IMR-90 (cell line): ENCODE data around the gene LRRTM4. TPM values are rescaled to one million over a fixed set of nuclear protein-coding genes. Genes with fewer than 3 reads are reported as not detected.

Experiments used
- ATAC-seq: fragments of 200-7000 bp; cut with Tn5 transposase; 2 replicates; pipeline ENCODE4 v1.9.1; 2020; ENCODE audit warnings: low read depth, mild to moderate bottlenecking, moderate library complexity
- BruUV-seq: library from RNA; stranded (reverse); fragments of 400-500 nt; replicated peaks from 2 replicates; lab custom pipeline; 2021; lab: Mats Ljungman, UMichigan
- CTCF ChIA-PET: fragments of 300-600 bp; formaldehyde crosslinking; extraction: SDS; loops from one replicate; lab custom pipeline; 2021; ENCODE audit warnings: antibody characterized with exemption; lab: Yijun Ruan, JAX
- POLR2A ChIA-PET: fragments of 300-600 bp; sonication (Branson Sonifier 250); formaldehyde crosslinking; loops from one replicate; lab custom pipeline; 2022; ENCODE audit warnings: antibody characterized with exemption; ENCODE audit not compliant: unreplicated experiment; lab: Charles Lee
- DNase-seq: peaks from one replicate; pipeline ENCODE4 v3.0.0; 2013
- H2AFZ ChIP-seq: replicated peaks from 2 replicates; pipeline ENCODE3; 2013; ENCODE audit warnings: low read length, mild to moderate bottlenecking; ENCODE audit not compliant: poor library complexity
- H2AK5ac ChIP-seq: 2 replicates; pipeline ENCODE4 v1.6.1; 2013; ENCODE audit warnings: low read depth, low read length, inconsistent platforms
- H2AK9ac ChIP-seq: replicated peaks from 2 replicates; pipeline ENCODE3; 2013; ENCODE audit warnings: mild to moderate bottlenecking, low read depth, low read length, moderate library complexity; ENCODE audit not compliant: poor library complexity
- H2BK120ac ChIP-seq: 2 replicates; pipeline ENCODE4 v1.6.1; 2013; ENCODE audit warnings: low read depth, low read length, inconsistent platforms
- H2BK15ac ChIP-seq: 3 replicates; pipeline ENCODE4 v1.6.1; 2013; ENCODE audit warnings: low read depth, low read length, inconsistent platforms
- H2BK20ac ChIP-seq: 2 replicates; pipeline ENCODE4 v1.6.1; 2013; ENCODE audit warnings: low read depth, mild to moderate bottlenecking, inconsistent platforms, low read length, moderate library complexity
- H2BK5ac ChIP-seq: 2 replicates; pipeline ENCODE4 v1.6.1; 2013; ENCODE audit warnings: mild to moderate bottlenecking, low read depth, low read length, inconsistent platforms; ENCODE audit not compliant: poor library complexity, severe bottlenecking
- H3K14ac ChIP-seq: replicated peaks from 2 replicates; pipeline ENCODE4 v1.6.1; 2013; ENCODE audit warnings: low read depth, low read length, inconsistent platforms
- H3K18ac ChIP-seq: 2 replicates; pipeline ENCODE4 v1.6.1; 2013; ENCODE audit warnings: low read depth, low read length, control low read depth
- H3K23ac ChIP-seq: 2 replicates; pipeline ENCODE4 v1.6.1; 2013; ENCODE audit warnings: low read depth, low read length, inconsistent platforms
- H3K27ac ChIP-seq: 2 replicates; pipeline ENCODE4 v1.5.1; 2013; ENCODE audit warnings: mild to moderate bottlenecking, control low read depth, low read length; ENCODE audit not compliant: insufficient read depth
- H3K27me3 ChIP-seq: 2 replicates; pipeline ENCODE4 v1.6.1; 2013; ENCODE audit warnings: low read length; ENCODE audit not compliant: control insufficient read depth, insufficient read depth
- H3K36me3 ChIP-seq: 2 replicates; pipeline ENCODE4 v1.6.1; 2013; ENCODE audit warnings: low read length, mixed read lengths; ENCODE audit not compliant: control insufficient read depth, insufficient read depth
- H3K4ac ChIP-seq: 2 replicates; pipeline ENCODE4 v1.6.1; 2013; ENCODE audit warnings: low read depth, low read length, inconsistent platforms
- H3K4me1 ChIP-seq: 2 replicates; pipeline ENCODE4 v1.6.1; 2013; ENCODE audit warnings: low read length, mixed read lengths; ENCODE audit not compliant: control insufficient read depth, insufficient read depth
- H3K4me2 ChIP-seq: 2 replicates; pipeline ENCODE4 v1.6.1; 2013; ENCODE audit warnings: low read depth, mild to moderate bottlenecking, control low read depth, low read length, moderate library complexity
- H3K4me3 ChIP-seq: 2 replicates; pipeline ENCODE4 v1.5.1; 2013; ENCODE audit warnings: low read depth, mild to moderate bottlenecking, control low read depth, low read length, moderate library complexity; ENCODE audit not compliant: insufficient read depth
- H3K56ac ChIP-seq: 2 replicates; pipeline ENCODE4 v1.6.1; 2013; ENCODE audit warnings: low read length, inconsistent platforms; ENCODE audit not compliant: insufficient read depth; ENCODE audit errors: extremely low read depth
- H3K79me1 ChIP-seq, 2 experiments: 2 replicates each; pipeline ENCODE4 v1.6.1; 2013; ENCODE audit warnings: low read length in 2 of 2, inconsistent platforms in 1 of 2, low read depth in 1 of 2
- H3K9ac ChIP-seq: 2 replicates; pipeline ENCODE4 v1.6.1; 2013; ENCODE audit warnings: low read depth, low read length, control low read depth
- H3K9me1 ChIP-seq: 2 replicates; pipeline ENCODE4 v1.6.1; 2013; ENCODE audit warnings: low read length, inconsistent platforms; ENCODE audit not compliant: insufficient read depth
- H3K9me3 ChIP-seq: 2 replicates; pipeline ENCODE4 v1.6.1; 2013; ENCODE audit warnings: low read length; ENCODE audit not compliant: control insufficient read depth, insufficient read depth
- H4K20me1 ChIP-seq: 2 replicates; pipeline ENCODE4 v1.6.1; 2013; ENCODE audit warnings: low read length, inconsistent platforms; ENCODE audit not compliant: insufficient read depth
- H4K5ac ChIP-seq: 2 replicates; pipeline ENCODE4 v1.6.1; 2013; ENCODE audit warnings: mild to moderate bottlenecking, low read depth, low read length, control low read depth
- H4K8ac ChIP-seq, 2 experiments: 2 replicates each; pipeline ENCODE4 v1.6.1; 2013; ENCODE audit warnings: low read depth in 2 of 2, low read length in 2 of 2, control low read depth in 1 of 2, inconsistent platforms in 1 of 2
- H4K91ac ChIP-seq: 2 replicates; pipeline ENCODE4 v1.6.1; 2013; ENCODE audit warnings: low read depth, low read length, inconsistent platforms; ENCODE audit not compliant: insufficient read depth
- BHLHE40 ChIP-seq: fragments of 150-350 bp; IDR thresholded peaks from 2 replicates; pipeline ENCODE4 v1.6.1; 2016; ENCODE audit warnings: mild to moderate bottlenecking, low read depth, low read length
- CEBPB ChIP-seq: IDR thresholded peaks from 2 replicates; pipeline ENCODE4 v1.6.1; 2012; ENCODE audit warnings: low read depth, low read length, improper control_type of control experiment
- CHD1 ChIP-seq: IDR thresholded peaks from 2 replicates; pipeline ENCODE4 v1.6.1; 2012; ENCODE audit warnings: low read depth, low read length, improper control_type of control experiment
- FOS ChIP-seq: fragments of 150-350 bp; IDR thresholded peaks from 2 replicates; pipeline ENCODE4 v1.6.1; 2016; ENCODE audit warnings: low read depth, low read length
- MAFK ChIP-seq: IDR thresholded peaks from 2 replicates; pipeline ENCODE4 v1.6.1; 2012; ENCODE audit warnings: low read depth, low read length, improper control_type of control experiment
- MAZ ChIP-seq: IDR thresholded peaks from 2 replicates; pipeline ENCODE4 v1.6.1; 2012; ENCODE audit warnings: low read depth, mild to moderate bottlenecking, low read length, improper control_type of control experiment, moderate library complexity, borderline replicate concordance
- NFE2L2 ChIP-seq: fragments of 150-350 bp; IDR thresholded peaks from 2 replicates; pipeline ENCODE4 v1.6.1; 2016; ENCODE audit warnings: low read depth, mild to moderate bottlenecking, low read length
- POLR2A ChIP-seq: IDR thresholded peaks from 2 replicates; pipeline ENCODE4 v1.6.1; 2012; ENCODE audit warnings: mild to moderate bottlenecking, low read depth, low read length
- RAD21 ChIP-seq: IDR thresholded peaks from 2 replicates; pipeline ENCODE4 v1.6.1; 2012; ENCODE audit warnings: low read length, improper control_type of control experiment
- RCOR1 ChIP-seq: IDR thresholded peaks from 2 replicates; pipeline ENCODE4 v1.6.1; 2012; ENCODE audit warnings: mild to moderate bottlenecking, low read length, improper control_type of control experiment; ENCODE audit not compliant: insufficient replicate concordance
- RFX5 ChIP-seq: IDR thresholded peaks from 2 replicates; pipeline ENCODE4 v1.8.0; 2012; ENCODE audit warnings: low read depth, mild to moderate bottlenecking, low read length, moderate library complexity
- SMC3 ChIP-seq: fragments of 150-350 bp; IDR thresholded peaks from 2 replicates; pipeline ENCODE4 v1.6.1; 2016; ENCODE audit warnings: low read depth, mild to moderate bottlenecking, antibody characterized with exemption, low read length, moderate library complexity
- dilution Hi-C: fragments of 300-500 bp; cut with HindIII; formaldehyde crosslinking; loops from one replicate; pipeline ENCODE4 v1.14.3; 2018; ENCODE audit warnings: low sequenced_read_pairs; ENCODE audit not compliant: unreplicated experiment
- in situ Hi-C: fragments of 300-500 bp; cut with MboI; formaldehyde crosslinking; loops from 3 replicates; pipeline ENCODE4 v1.14.3; 2019; ENCODE audit warnings: low sequenced_read_pairs, inconsistent platforms, mixed read lengths
- intact Hi-C: fragments of 100-400 bp; cut with micrococcal nuclease; formaldehyde crosslinking; loops from 2 replicates; pipeline ENCODE4 v1.10.0; 2022
- polyA plus RNA-seq, 3 experiments: library from polyadenylated mRNA; depleted of rRNA; stranded (reverse); fragments of >200 nt; gene quantifications; 2 replicates each; pipeline ENCODE4 v1.2.3, GENCODE V29; 2012; ENCODE audit warnings: low replicate concordance in 1 of 3
- total RNA-seq: library from RNA; depleted of rRNA; stranded (reverse); fragments of >200 nt; gene quantifications from 2 replicates; pipeline ENCODE4 v1.2.3, GENCODE V29; 2012
- TF ChIP-seq, protein P1 (sequence below): fragments of 150-350 bp; IDR thresholded peaks from 2 replicates; pipeline ENCODE4 v1.6.1; 2016; ENCODE audit warnings: low read depth, mild to moderate bottlenecking, low read length, moderate library complexity, borderline replicate concordance
- TF ChIP-seq, protein P2 (sequence below): conservative IDR thresholded peaks from 2 replicates; pipeline ENCODE4 v1.5.1; 2012; ENCODE audit warnings: mild to moderate bottlenecking, low read depth, low read length, improper control_type of control experiment

The LRRTM4 gene
- total and polyA plus RNA-seq, 2 of the 4 experiments (the other 2 are of a cell fraction): not detected

DNA sequence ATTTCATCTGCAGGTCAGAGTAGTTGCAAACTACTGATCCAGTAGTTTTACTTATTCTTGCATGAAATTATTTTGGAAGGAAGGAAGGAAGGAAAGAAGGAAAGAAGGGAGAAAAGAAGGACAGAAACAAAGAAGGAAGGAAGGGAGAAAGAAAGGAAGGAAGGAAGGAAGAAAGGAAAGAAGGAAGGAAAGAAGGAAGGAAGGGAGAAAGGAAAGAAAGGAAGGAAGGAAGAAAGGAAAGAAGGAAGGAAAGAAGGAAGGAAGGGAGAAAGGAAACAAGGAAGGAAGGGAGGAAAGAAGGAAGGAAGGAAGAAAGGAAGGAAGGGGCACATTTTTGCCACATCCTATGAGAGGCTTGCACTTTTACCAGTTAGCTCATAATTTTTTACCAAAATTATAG, 186.2 kb downstream of the LRRTM4 start:
- no peak overlapping the region for H2BK5ac ChIP-seq
- no peak overlapping the region for H2AK9ac ChIP-seq
- no peak overlapping the region for H4K8ac ChIP-seq
- H2AK5ac ChIP-seq: no peak overlapping the region
- H3K27me3 ChIP-seq: no peaks in the 10 kb centered on the region
- H2BK120ac ChIP-seq: no peak overlapping the region
- no peak for ATAC-seq
- H3K4ac ChIP-seq: no peak overlapping the region
- ChIA-PET POLR2A (no interaction called here), CTCF (interaction anchor here (0.7 kb wide), 1 partner anchor 143 kb away, joined by 3 read pairs; no protein-coding TSS in a partner anchor)
- intact Hi-C loops: no loop called here
- H2BK15ac ChIP-seq: no peak overlapping the region
- no peaks in the 10 kb centered on the region for H3K9me1 ChIP-seq
- no peak overlapping the region for H3K18ac ChIP-seq
- TF ChIP-seq CHD1: no peak
- TF ChIP-seq RCOR1: no peak
- TF ChIP-seq, protein P1, sequence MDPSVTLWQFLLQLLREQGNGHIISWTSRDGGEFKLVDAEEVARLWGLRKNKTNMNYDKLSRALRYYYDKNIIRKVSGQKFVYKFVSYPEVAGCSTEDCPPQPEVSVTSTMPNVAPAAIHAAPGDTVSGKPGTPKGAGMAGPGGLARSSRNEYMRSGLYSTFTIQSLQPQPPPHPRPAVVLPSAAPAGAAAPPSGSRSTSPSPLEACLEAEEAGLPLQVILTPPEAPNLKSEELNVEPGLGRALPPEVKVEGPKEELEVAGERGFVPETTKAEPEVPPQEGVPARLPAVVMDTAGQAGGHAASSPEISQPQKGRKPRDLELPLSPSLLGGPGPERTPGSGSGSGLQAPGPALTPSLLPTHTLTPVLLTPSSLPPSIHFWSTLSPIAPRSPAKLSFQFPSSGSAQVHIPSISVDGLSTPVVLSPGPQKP: no peak
- TF ChIP-seq POLR2A: no peak
- TF ChIP-seq RAD21: no peak
- TF ChIP-seq BHLHE40: no peak
- no peak for TF ChIP-seq SMC3
- no peak for TF ChIP-seq CEBPB
- no peak for TF ChIP-seq MAZ
- no peak for TF ChIP-seq MAFK
- no peak for TF ChIP-seq RFX5
- TF ChIP-seq NFE2L2: no peak
- no peak for TF ChIP-seq FOS
- TF ChIP-seq, protein P2, sequence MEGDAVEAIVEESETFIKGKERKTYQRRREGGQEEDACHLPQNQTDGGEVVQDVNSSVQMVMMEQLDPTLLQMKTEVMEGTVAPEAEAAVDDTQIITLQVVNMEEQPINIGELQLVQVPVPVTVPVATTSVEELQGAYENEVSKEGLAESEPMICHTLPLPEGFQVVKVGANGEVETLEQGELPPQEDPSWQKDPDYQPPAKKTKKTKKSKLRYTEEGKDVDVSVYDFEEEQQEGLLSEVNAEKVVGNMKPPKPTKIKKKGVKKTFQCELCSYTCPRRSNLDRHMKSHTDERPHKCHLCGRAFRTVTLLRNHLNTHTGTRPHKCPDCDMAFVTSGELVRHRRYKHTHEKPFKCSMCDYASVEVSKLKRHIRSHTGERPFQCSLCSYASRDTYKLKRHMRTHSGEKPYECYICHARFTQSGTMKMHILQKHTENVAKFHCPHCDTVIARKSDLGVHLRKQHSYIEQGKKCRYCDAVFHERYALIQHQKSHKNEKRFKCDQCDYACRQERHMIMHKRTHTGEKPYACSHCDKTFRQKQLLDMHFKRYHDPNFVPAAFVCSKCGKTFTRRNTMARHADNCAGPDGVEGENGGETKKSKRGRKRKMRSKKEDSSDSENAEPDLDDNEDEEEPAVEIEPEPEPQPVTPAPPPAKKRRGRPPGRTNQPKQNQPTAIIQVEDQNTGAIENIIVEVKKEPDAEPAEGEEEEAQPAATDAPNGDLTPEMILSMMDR: no peak
- H4K91ac ChIP-seq: no peak overlapping the region
- no peak overlapping the region for H2BK20ac ChIP-seq
- H3K14ac ChIP-seq: no peak overlapping the region
- H4K5ac ChIP-seq: no peak overlapping the region
- BruUV-seq: no TSS peak
- H4K20me1 ChIP-seq: no peaks in the 10 kb centered on the region
- H3K4me2 ChIP-seq: no peak overlapping the region
- H3K79me1 ChIP-seq: no peaks in the 10 kb centered on the region
- H2AFZ ChIP-seq: no peak overlapping the region
- no peak overlapping the region for H3K23ac ChIP-seq
- H3K56ac ChIP-seq: no peak overlapping the region
- H3K9ac ChIP-seq: no peak overlapping the region
- H3K4me3 ChIP-seq: no peak overlapping the region
- in situ Hi-C loops: no loop called here
- H3K27ac ChIP-seq: no peak overlapping the region
- H3K4me1 ChIP-seq: no peaks in the 10 kb centered on the region
- no peaks in the 10 kb centered on the region for H3K9me3 ChIP-seq
- dilution Hi-C loops: no loop called here
- no peaks in the 10 kb centered on the region for H3K36me3 ChIP-seq
- DNase-seq: no peak
